ENCODE data around the gene GPR146. TPM values are rescaled to one million over a fixed set of nuclear protein-coding genes. Genes with fewer than 3 reads are reported as not detected.

The GPR146 gene
- total RNA-seq, 4 donors from 2014 or later: 26.9 to 61.7 (median 39.0) TPM

GRCh38 chr7:1095621-1096155, 51.3 kb downstream of the GPR146 start:
- no peak for DNase-seq (ENCODE audit: low spot score in 2 of 2)
- intact Hi-C loops (cut with DNase I; ENCODE audit: low total_unique reads): no loop called here
- WGBS, 2 donors: 47 to 48% methylated on average over 17 to 23 of the region's 23 CpGs

GRCh38 chr7:1096156-1097119, 52.1 kb downstream of the GPR146 start:
- no peak overlapping the region for H3K4me3 ChIP-seq (ENCODE audit: low read depth, poor library complexity, severe bottlenecking)
- TF ChIP-seq POLR2A (IDR thresholded peaks at IDR 0.05) (no peak), CTCF (IDR thresholded peaks at IDR 0.05) (no peak)
- no peak for DNase-seq (ENCODE audit: low spot score in 2 of 2)
- intact Hi-C loops (cut with DNase I; ENCODE audit: low total_unique reads): no loop called here
- WGBS, 2 donors: 50 to 73% methylated on average over 37 to 44 of the region's 44 CpGs

More at GRCh38 chr7:1095621-1096155, 51.3 kb downstream of the GPR146 start:
- no peak overlapping the region for H3K4me3 ChIP-seq (ENCODE audit: low read depth, poor library complexity, severe bottlenecking)
- no peak for TF ChIP-seq CTCF (IDR thresholded peaks at IDR 0.05)
- TF ChIP-seq POLR2A (IDR thresholded peaks at IDR 0.05): no peak

- 71 to 77% methylated on average over 13 of the region's 13 CpGs for WGBS, 2 donors
- no peak overlapping the region for H3K4me3 ChIP-seq (ENCODE audit: low read depth, poor library complexity, severe bottlenecking)
- TF ChIP-seq POLR2A (IDR thresholded peaks at IDR 0.05) (no peak), CTCF (IDR thresholded peaks at IDR 0.05) (no peak)
- intact Hi-C loops (cut with DNase I; ENCODE audit: low total_unique reads): no loop called here
- DNase-seq (ENCODE audit: low spot score in 2 of 2): no peak
Observed at GRCh38 chr7:1097120-1097504, 52.8 kb downstream of the GPR146 start.

GRCh38 chr7:1098243-1099153, 54.2 kb downstream of the GPR146 start:
- H3K4me3 ChIP-seq (ENCODE audit: low read depth, poor library complexity, severe bottlenecking): no peak overlapping the region
- 92 to 95% methylated on average over 43 of the region's 43 CpGs for WGBS, 2 donors
- TF ChIP-seq POLR2A (IDR thresholded peaks at IDR 0.05): no peak
- TF ChIP-seq CTCF (IDR thresholded peaks at IDR 0.05): no peak
- intact Hi-C loops (cut with DNase I; ENCODE audit: low total_unique reads): no loop called here
- DNase-seq (ENCODE audit: low spot score in 2 of 2): no peak

- 95 to 97% methylated on average over 26 of the region's 26 CpGs for WGBS, 2 donors
- no peak for DNase-seq (ENCODE audit: low spot score in 2 of 2)
- TF ChIP-seq CTCF (IDR thresholded peaks at IDR 0.05): no peak
- TF ChIP-seq POLR2A (IDR thresholded peaks at IDR 0.05): no peak
- intact Hi-C loops (cut with DNase I; ENCODE audit: low total_unique reads): no loop called here
- no peak overlapping the region for H3K4me3 ChIP-seq (ENCODE audit: low read depth, poor library complexity, severe bottlenecking)
Observed at GRCh38 chr7:1099154-1099542, 54.8 kb downstream of the GPR146 start.

Data from lower leg skin (tissue), 4 donors.